H1 (cell line): ENCODE measurements around the gene ODC1. TPM values are rescaled to one million over a fixed set of nuclear protein-coding genes. Genes with fewer than 3 reads are reported as not detected.

Experiments
- CTCF ChIA-PET: fragments of 300-600 bp; sonication (Branson Sonifier 250); formaldehyde crosslinking; loops from one replicate; lab custom pipeline; 2021; ENCODE audit not compliant: partially characterized antibody; lab: Charles Lee
- POLR2A ChIA-PET: fragments of 300-600 bp; sonication (Branson Sonifier 250); formaldehyde crosslinking; loops from one replicate; lab custom pipeline; 2021; ENCODE audit warnings: inconsistent platforms; ENCODE audit not compliant: partially characterized antibody; lab: Charles Lee
- DNase-seq, 2 experiments: peaks; one replicate each; pipeline versions ENCODE4 v3.0.0 to v3.0.0-alpha.2; 2010 to 2022; ENCODE audit warnings: low spot score in 2 of 2, low read depth in 1 of 2, mixed read lengths in 1 of 2
- FAIRE-seq: peaks from 2 replicates; lab custom pipeline; 2011; peaks lifted over from hg19 to GRCh38; lab: Jason Lieb, UNC
- H2AFZ ChIP-seq: 2 replicates; pipeline ENCODE4 v1.8.1; 2012; ENCODE audit warnings: low read length, inconsistent platforms
- H2AK5ac ChIP-seq: 2 replicates; pipeline ENCODE4 v1.6.1; 2013; ENCODE audit warnings: low read depth, low read length
- H2BK120ac ChIP-seq: replicated peaks from 2 replicates; pipeline ENCODE3; 2013; ENCODE audit warnings: low read depth, low read length, inconsistent platforms
- H2BK12ac ChIP-seq: 2 replicates; pipeline ENCODE4 v1.6.1; 2013; ENCODE audit warnings: low read depth, low read length
- H2BK15ac ChIP-seq: 2 replicates; pipeline ENCODE4 v1.6.1; 2013; ENCODE audit warnings: low read length
- H2BK20ac ChIP-seq: 2 replicates; pipeline ENCODE4 v1.6.1; 2013; ENCODE audit warnings: low read length
- H2BK5ac ChIP-seq: 2 replicates; pipeline ENCODE4 v1.6.1; 2013; ENCODE audit warnings: low read depth, low read length
- H3K14ac ChIP-seq: 2 replicates; pipeline ENCODE4 v1.6.1; 2013; ENCODE audit warnings: inconsistent platforms; ENCODE audit not compliant: insufficient read length
- H3K18ac ChIP-seq: 2 replicates; pipeline ENCODE4 v1.6.1; 2013; ENCODE audit warnings: low read length; ENCODE audit errors: extremely low read depth
- H3K23ac ChIP-seq: 2 replicates; pipeline ENCODE4 v1.6.1; 2013; ENCODE audit warnings: inconsistent platforms; ENCODE audit not compliant: insufficient read length
- H3K23me2 ChIP-seq: 2 replicates; pipeline ENCODE4 v1.6.1; 2013; ENCODE audit warnings: low read depth, low read length
- H3K27ac ChIP-seq: 2 replicates; pipeline ENCODE4 v1.6.1; 2011; ENCODE audit warnings: low read depth, low read length, inconsistent platforms
- H3K27me3 ChIP-seq, 4 experiments: replicated peaks in 1 of 4; 1 replicate in 1 of 4; 2 replicates in 3 of 4; pipeline versions ENCODE4 v1.6.1 to v1.8.1; 2011 to 2013; ENCODE audit warnings: low read length in 3 of 4, mild to moderate bottlenecking in 3 of 4, inconsistent platforms in 2 of 4, mixed read lengths in 2 of 4, moderate library complexity in 1 of 4; ENCODE audit not compliant: control insufficient read depth in 3 of 4, insufficient read depth in 3 of 4; ENCODE audit errors: extremely low read depth in 1 of 4
- H3K36me3 ChIP-seq, 4 experiments: 2 replicates each; pipeline versions ENCODE4 v1.6.1 to v1.8.1; 2011 to 2013; ENCODE audit warnings: mild to moderate bottlenecking in 4 of 4, low read length in 3 of 4, moderate library complexity in 2 of 4, control low read depth in 1 of 4, inconsistent platforms in 1 of 4; ENCODE audit not compliant: insufficient read depth in 4 of 4, control insufficient read depth in 2 of 4
- H3K4ac ChIP-seq: replicated peaks from 2 replicates; pipeline ENCODE3; 2013; ENCODE audit warnings: low read length, low read depth, mixed read lengths, inconsistent platforms; ENCODE audit not compliant: insufficient read length
- H3K4me1 ChIP-seq, 4 experiments: replicated peaks in 1 of 4; 1 replicate in 1 of 4; 2 replicates in 3 of 4; pipeline versions ENCODE4 v1.6.1 to v1.8.1; 2011 to 2013; ENCODE audit warnings: low read length in 3 of 4, inconsistent platforms in 2 of 4, mixed read lengths in 1 of 4; ENCODE audit not compliant: insufficient read depth in 4 of 4, control insufficient read depth in 3 of 4
- H3K4me2 ChIP-seq, 2 experiments: 2 replicates each; pipeline versions ENCODE4 v1.6.1 to v1.8.1; 2011 to 2013; ENCODE audit warnings: low read depth in 2 of 2, low read length in 2 of 2, control low read depth in 1 of 2, inconsistent platforms in 1 of 2, mild to moderate bottlenecking in 1 of 2; ENCODE audit not compliant: insufficient read depth in 1 of 2
- H3K4me3 ChIP-seq, 4 experiments: fragments of 200-600, 300-600 bp in 1 of 4; sonication (generic), shearing (Covaris generic), sonication (Bioruptor Twin) in 1 of 4; 2 replicates each; pipeline versions ENCODE4 v1.5.1 to v1.8.1; 2011 to 2016; ENCODE audit warnings: low read length in 4 of 4, low read depth in 3 of 4, control low read depth in 2 of 4, inconsistent platforms in 2 of 4, mild to moderate bottlenecking in 2 of 4, mixed read lengths in 1 of 4, moderate library complexity in 1 of 4; ENCODE audit not compliant: insufficient read depth in 2 of 4; ENCODE audit errors: extremely low read depth in 1 of 4
- H3K56ac ChIP-seq: replicated peaks from 2 replicates; pipeline ENCODE3; 2013; ENCODE audit warnings: low read depth, mild to moderate bottlenecking, mixed read lengths, low read length, inconsistent platforms; ENCODE audit not compliant: insufficient read length
- H3K79me1 ChIP-seq: 2 replicates; pipeline ENCODE4 v1.6.1; 2013; ENCODE audit warnings: low read depth, low read length, control low read depth
- H3K79me2 ChIP-seq, 2 experiments: 2 replicates each; pipeline versions ENCODE4 v1.6.1 to v1.8.1; 2012 to 2013; ENCODE audit warnings: low read length in 2 of 2, mild to moderate bottlenecking in 2 of 2, inconsistent platforms in 1 of 2; ENCODE audit not compliant: insufficient read depth in 2 of 2, control insufficient read depth in 1 of 2
- H3K9ac ChIP-seq, 4 experiments: replicated peaks in 1 of 4; 1 replicate in 1 of 4; 2 replicates in 3 of 4; pipeline versions ENCODE4 v1.6.1 to v1.8.1; 2011 to 2013; ENCODE audit warnings: low read depth in 3 of 4, low read length in 3 of 4, control low read depth in 2 of 4, mild to moderate bottlenecking in 2 of 4, moderate library complexity in 2 of 4, inconsistent platforms in 1 of 4; ENCODE audit errors: extremely low read depth in 1 of 4
- H3K9me3 ChIP-seq, 2 experiments: 2 replicates each; pipeline versions ENCODE4 v1.6.1 to v1.8.1; 2012 to 2013; ENCODE audit warnings: mild to moderate bottlenecking in 2 of 2, moderate library complexity in 2 of 2, control low read depth in 1 of 2, inconsistent platforms in 1 of 2, low read depth in 1 of 2, low read length in 1 of 2, mixed read lengths in 1 of 2; ENCODE audit not compliant: insufficient read depth in 2 of 2
- H4K20me1 ChIP-seq, 2 experiments: replicated peaks in 1 of 2; 2 replicates each; pipeline versions ENCODE3 to v1.8.1; 2011 to 2013; ENCODE audit warnings: inconsistent platforms in 2 of 2, low read length in 2 of 2, mild to moderate bottlenecking in 1 of 2; ENCODE audit not compliant: insufficient read depth in 2 of 2, control insufficient read depth in 1 of 2
- H4K5ac ChIP-seq: 2 replicates; pipeline ENCODE4 v1.6.1; 2013; ENCODE audit warnings: low read length, low read depth, mixed read lengths, inconsistent platforms; ENCODE audit not compliant: insufficient read length
- H4K8ac ChIP-seq: 2 replicates; pipeline ENCODE4 v1.8.0; 2013; ENCODE audit warnings: mild to moderate bottlenecking, moderate library complexity, low read length, inconsistent platforms; ENCODE audit not compliant: insufficient read depth; ENCODE audit errors: extremely low read depth
- H4K91ac ChIP-seq: replicated peaks from 2 replicates; pipeline ENCODE3; 2013; ENCODE audit warnings: low read length, mixed read lengths, inconsistent platforms; ENCODE audit not compliant: insufficient read length
- BACH1 ChIP-seq: IDR thresholded peaks from 2 replicates; pipeline ENCODE4 v1.6.1; 2012; ENCODE audit warnings: low read length, improper control_type of control experiment
- EZH2 ChIP-seq: fragments of 200-600 bp; sonication (generic); IDR thresholded peaks from 2 replicates; pipeline ENCODE4 v1.7.1; 2012; ENCODE audit warnings: low read depth, mild to moderate bottlenecking, moderate library complexity, low read length, inconsistent platforms; ENCODE audit not compliant: severe bottlenecking
- GTF2F1 ChIP-seq: IDR thresholded peaks from 2 replicates; pipeline ENCODE4 v1.6.1; 2012; ENCODE audit warnings: low read depth, low read length, improper control_type of control experiment, borderline replicate concordance
- HDAC6 ChIP-seq: IDR thresholded peaks from one replicate; pipeline ENCODE4 v1.7.1; 2012; ENCODE audit warnings: low read depth, mild to moderate bottlenecking, inconsistent platforms, low read length, moderate library complexity
- JUN ChIP-seq: IDR thresholded peaks from 2 replicates; pipeline ENCODE4 v1.6.1; 2011; ENCODE audit warnings: low read depth, mild to moderate bottlenecking, improper control_type of control experiment, low read length
- RAD21 ChIP-seq, 2 experiments: IDR thresholded peaks in 1 of 2; conservative IDR thresholded peaks in 1 of 2; 2 replicates each; pipeline ENCODE4 v1.6.1; 2011; ENCODE audit warnings: low read depth in 2 of 2, low read length in 2 of 2, improper control_type of control experiment in 1 of 2, inconsistent platforms in 1 of 2, mild to moderate bottlenecking in 1 of 2, moderate library complexity in 1 of 2
- SP4 ChIP-seq: IDR thresholded peaks from 2 replicates; pipeline ENCODE4 v1.6.1; 2012; ENCODE audit warnings: low read length, inconsistent platforms
- WGBS, 2 experiments: shearing (Covaris generic) in 1 of 2; methylation state at CpG; one replicate each; pipeline versions ENCODE4 v1.1.6 to v1.1.7; 2013 to 2015; ENCODE audit warnings: low lambda C conversion rate in 2 of 2, mixed read lengths in 2 of 2, inconsistent platforms in 1 of 2, low coverage in 1 of 2, missing lambda C conversion rate in 1 of 2; ENCODE audit not compliant: insufficient replicate concordance in 2 of 2, insufficient coverage in 1 of 2, insufficient read length in 1 of 2; ENCODE audit errors: extremely low coverage in 1 of 2, missing lambda C conversion rate in 1 of 2; 5-methylcytosine and 5-hydroxymethylcytosine counted together
- polyA plus RNA-seq, 7 experiments: library from polyadenylated mRNA; depleted of rRNA in 3 of 7; stranded (reverse) in 5 of 7; unstranded in 2 of 7; fragments of >200 nt in 5 of 7; fragments of 200-250 nt in 2 of 7; gene quantifications; 1 replicate in 5 of 7; 2 replicates in 1 of 7; 4 replicates in 1 of 7; pipeline versions ENCODE4 v1.2.1 to v1.2.3, GENCODE V29; 2011 to 2013; ENCODE audit warnings: missing spikeins in 2 of 7, mixed read lengths in 2 of 7
- total RNA-seq: library from RNA; stranded (reverse); fragmentation: NEBNext Ultra II Directional; extraction: Animal tissue kit (Norgen Biotek cat#: 25700); gene quantifications from 2 replicates; pipeline ENCODE4 v1.2.1, GENCODE V29; 2021
- TF ChIP-seq, protein P1 (sequence below): IDR thresholded peaks from 2 replicates; pipeline ENCODE4 v1.6.1; 2011; ENCODE audit warnings: low read length, improper control_type of control experiment

The ODC1 gene
- total and polyA plus RNA-seq, 2 of the 8 experiments (the other 6 are each of a cell fraction or from before 2014, with no cell fraction given) = 57.2 to 76.7 TPM

DNA sequence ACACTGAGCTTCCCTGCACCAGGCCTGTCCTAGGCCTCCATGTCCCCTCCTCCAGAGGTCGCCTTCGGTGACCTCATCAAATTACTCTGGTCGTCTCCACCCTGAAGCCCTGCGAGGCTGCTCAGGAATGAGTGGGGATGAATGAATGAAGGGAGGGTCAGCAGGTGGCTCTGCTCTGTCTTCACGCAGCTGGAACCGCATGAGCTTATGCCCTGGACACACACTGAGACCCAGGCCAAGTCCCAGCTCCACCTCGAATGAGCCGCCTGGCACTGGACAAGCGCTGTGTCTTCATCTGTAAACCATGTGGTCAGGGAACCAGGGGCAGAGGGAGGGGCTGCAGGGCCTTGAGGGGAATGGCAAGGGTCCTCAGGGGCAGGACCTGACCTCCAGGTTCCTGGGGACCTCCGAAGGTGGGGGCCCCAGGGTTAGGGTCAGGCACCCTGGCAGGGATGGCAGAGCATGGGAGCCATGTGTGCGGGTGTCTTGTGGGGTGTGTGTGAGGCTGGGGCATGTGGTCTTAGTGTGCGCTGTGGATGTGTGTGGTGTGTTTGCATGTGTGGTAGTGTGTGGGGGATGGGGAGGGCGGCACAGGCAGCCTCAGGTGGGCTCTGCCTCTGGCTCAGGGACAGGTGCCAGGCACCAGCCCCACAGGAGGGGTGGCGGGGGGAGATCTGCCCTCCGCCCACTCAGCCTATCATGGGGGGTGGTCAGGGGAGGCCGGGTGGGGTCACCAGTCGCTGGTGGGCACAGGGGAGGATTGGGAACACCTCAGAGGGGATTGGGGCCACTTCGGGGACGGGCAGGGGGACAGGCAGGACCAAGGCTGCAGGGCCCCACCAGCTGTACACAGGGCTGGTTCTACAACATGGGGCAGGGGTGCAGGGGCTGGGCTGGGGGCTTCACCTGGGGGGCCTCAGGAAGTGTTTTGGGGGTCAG lies 13.9 kb downstream of the ODC1 start:
- CTCF ChIA-PET = interaction anchor here (0.6 to 4.6 kb wide), 87 partner anchors 8 to 1250 kb away, joined by 3 to 44 read pairs (median 4); partner anchors contain the start of gene ODC1
- Histone ChIP-seq H3K4me2 (no peak overlapping the region; a peak in 1 of 4 replicates), H3K27me3 (peaks cover 0 to 8% (median 3%) of the 10 kb centered on the region in 4 experiments; a peak in 3 of 7 replicates), H3K79me1 (no peaks in the 10 kb centered on the region), H3K4me1 (peaks cover 0 to 3% (median 1%) of the 10 kb centered on the region in 4 experiments; a peak in 3 of 7 replicates), H2AK5ac (peak overlapping the region; percentile 67; the same call in 1 of the 2 replicates), H3K27ac (no peak overlapping the region), H3K23ac (no peak overlapping the region), H3K18ac (no peak overlapping the region), H4K8ac (no peak overlapping the region), H3K56ac (no peak overlapping the region), H3K14ac (no peak overlapping the region), H3K9me3 (no peaks in the 10 kb centered on the region), H2BK12ac (peak overlapping the region; percentile 50; the same call in 1 of the 2 replicates), H4K5ac (no peak overlapping the region), H2BK5ac (no peak overlapping the region; the same call in 1 of the 2 replicates), H3K36me3 (no peaks in the 10 kb centered on the region), H2BK20ac (no peak overlapping the region), H4K91ac (no peak overlapping the region), H3K4me3 (no peak overlapping the region), H3K4ac (no peak overlapping the region), H2AFZ (no peak overlapping the region), H2BK120ac (no peak overlapping the region), H2BK15ac (0 out of 2 replicates have a peak overlapping the region, but pooled peaks have one; percentile 40), H3K23me2 (peaks cover 10% of the 10 kb centered on the region), H3K9ac (no peak overlapping the region), H3K79me2 (no peaks in the 10 kb centered on the region), H4K20me1 (peaks cover 0 to 8% of the 10 kb centered on the region in 2 experiments)
- 85% methylated on average over 15 of the region's 19 CpGs; no CpG with 5 or more reads in 1 of the 2 experiments for WGBS, 2 experiments
- POLR2A ChIA-PET = interaction anchor here (0.6 to 6.0 kb wide), 9 partner anchors 9 to 310 kb away, joined by 3 to 44 read pairs (median 3); partner anchors contain the start of gene ODC1
- TF ChIP-seq EZH2 = no peak
- TF ChIP-seq BACH1 = no peak
- TF ChIP-seq SP4 = no peak
- TF ChIP-seq, protein P1, sequence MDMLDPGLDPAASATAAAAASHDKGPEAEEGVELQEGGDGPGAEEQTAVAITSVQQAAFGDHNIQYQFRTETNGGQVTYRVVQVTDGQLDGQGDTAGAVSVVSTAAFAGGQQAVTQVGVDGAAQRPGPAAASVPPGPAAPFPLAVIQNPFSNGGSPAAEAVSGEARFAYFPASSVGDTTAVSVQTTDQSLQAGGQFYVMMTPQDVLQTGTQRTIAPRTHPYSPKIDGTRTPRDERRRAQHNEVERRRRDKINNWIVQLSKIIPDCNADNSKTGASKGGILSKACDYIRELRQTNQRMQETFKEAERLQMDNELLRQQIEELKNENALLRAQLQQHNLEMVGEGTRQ = no peak
- no peak for TF ChIP-seq HDAC6
- TF ChIP-seq GTF2F1 = no peak
- no peak for TF ChIP-seq JUN
- no peak for TF ChIP-seq RAD21 (IDR thresholded peaks at IDR 0.05 in 1 of 2, conservative IDR thresholded peaks at IDR 0.05 in 1 of 2; ENCODE audit: low read depth in 2 of 2, low read length in 2 of 2)
- FAIRE-seq (no peak), DNase-seq (no peak)
